ENCODE data around the gene CACNA1H.
"Not testable (repeated sequence)": the region's sequence is repeated elsewhere in the genome, so short reads cannot be mapped to it uniquely, and the experiment has no call there.

Gene CACNA1H

GRCh38 chr16:1221628-1222552 is 69.0 kb downstream of the CACNA1H start:
- in situ Hi-C loops (cut with MboI; ENCODE audit: low sequenced_read_pairs), result no loop called here

- in situ Hi-C loops (cut with MboI; ENCODE audit: low sequenced_read_pairs), result no loop called here
These were observed 69.8 kb downstream of the CACNA1H start for GRCh38 chr16:1222553-1223354.

GRCh38 chr16:1223355-1224214 is 70.7 kb downstream of the CACNA1H start:
- in situ Hi-C loops (cut with MboI; ENCODE audit: low sequenced_read_pairs), result no loop called here

- in situ Hi-C loops (cut with MboI; ENCODE audit: low sequenced_read_pairs), result no loop called here
These were observed 71.7 kb downstream of the CACNA1H start for GRCh38 chr16:1224558-1224957.

- in situ Hi-C loops (cut with MboI; ENCODE audit: low sequenced_read_pairs), result no loop called here
These were observed 72.1 kb downstream of the CACNA1H start, which contains the start of gene TPSG1 for GRCh38 chr16:1225051-1225451. Gene TPSG1, minus strand, starts transcription at chr16:1225268. Its CDS starts 16 bp downstream, at chr16:1225252.

- in situ Hi-C loops (cut with MboI; ENCODE audit: low sequenced_read_pairs), result not testable (repeated sequence)
These were observed 72.9 kb downstream of the CACNA1H start for GRCh38 chr16:1225728-1226311.

- in situ Hi-C loops (cut with MboI; ENCODE audit: low sequenced_read_pairs), result not testable (repeated sequence)
These were observed 73.8 kb downstream of the CACNA1H start for GRCh38 chr16:1226692-1227091.

GRCh38 chr16:1228227-1228626 is 75.3 kb downstream of the CACNA1H start:
- in situ Hi-C loops (cut with MboI; ENCODE audit: low sequenced_read_pairs), result not testable (repeated sequence)

- in situ Hi-C loops (cut with MboI; ENCODE audit: low sequenced_read_pairs), result not testable (repeated sequence)
These were observed 76.6 kb downstream of the CACNA1H start for GRCh38 chr16:1229476-1229875.

- in situ Hi-C loops (cut with MboI; ENCODE audit: low sequenced_read_pairs), result not testable (repeated sequence)
These were observed 77.2 kb downstream of the CACNA1H start, which contains the start of gene TPSB2 for GRCh38 chr16:1230084-1230470. Gene TPSB2, minus strand, starts transcription at chr16:1230184. Its CDS starts 233 bp downstream, at chr16:1229951.

- in situ Hi-C loops (cut with MboI; ENCODE audit: low sequenced_read_pairs), result not testable (repeated sequence)
These were observed 77.7 kb downstream of the CACNA1H start for GRCh38 chr16:1230471-1231212.

- in situ Hi-C loops (cut with MboI; ENCODE audit: low sequenced_read_pairs), result not testable (repeated sequence)
These were observed 78.4 kb downstream of the CACNA1H start for GRCh38 chr16:1231301-1231700.

GRCh38 chr16:1232049-1232748 is 79.3 kb downstream of the CACNA1H start:
- in situ Hi-C loops (cut with MboI; ENCODE audit: low sequenced_read_pairs), result not testable (repeated sequence)

- in situ Hi-C loops (cut with MboI; ENCODE audit: low sequenced_read_pairs), result not testable (repeated sequence)
These were observed 83.8 kb downstream of the CACNA1H start for GRCh38 chr16:1236659-1237058.

GRCh38 chr16:1237990-1238389 is 85.1 kb downstream of the CACNA1H start:
- in situ Hi-C loops (cut with MboI; ENCODE audit: low sequenced_read_pairs), result no loop called here

GRCh38 chr16:1238909-1239308 is 86.0 kb downstream of the CACNA1H start:
- in situ Hi-C loops (cut with MboI; ENCODE audit: low sequenced_read_pairs), result not testable (repeated sequence)

- in situ Hi-C loops (cut with MboI; ENCODE audit: low sequenced_read_pairs), result not testable (repeated sequence)
These were observed 86.7 kb downstream of the CACNA1H start for GRCh38 chr16:1239575-1239974.

GRCh38 chr16:1240436-1240835 is 87.5 kb downstream of the CACNA1H start, which contains the start of gene TPSAB1:
Gene TPSAB1, plus strand, starts transcription at chr16:1240705. Its CDS starts 234 bp downstream, at chr16:1240939.
- in situ Hi-C loops (cut with MboI; ENCODE audit: low sequenced_read_pairs), result not testable (repeated sequence)

GRCh38 chr16:1241081-1241480 is 88.2 kb downstream of the CACNA1H start:
- in situ Hi-C loops (cut with MboI; ENCODE audit: low sequenced_read_pairs), result not testable (repeated sequence)

All from hTERT RPE-1 (cell line).